ENCODE data around the gene INS. TPM values are rescaled to one million over a fixed set of nuclear protein-coding genes. Genes with fewer than 3 reads are reported as not detected.

The INS gene
- total RNA-seq, 1 experiment from 2014 or later, result not detected

- Histone ChIP-seq H4K8ac (replicated peaks; ENCODE audit: insufficient read length, low read depth, low read length) (no peak overlapping the region), H2BK5ac (ENCODE audit: insufficient read length, low read length) (no peak overlapping the region), H3K79me1 (ENCODE audit: insufficient read depth, low read depth, low read length, poor library complexity, severe bottlenecking) (no peaks in the 10 kb centered on the region), H3K9ac (ENCODE audit: extremely low read depth, insufficient read length, low read length) (no peak overlapping the region), H3K4me1 (ENCODE audit: insufficient read depth, low read length) (no peaks in the 10 kb centered on the region), H3K14ac (ENCODE audit: insufficient read depth, low read length) (no peak overlapping the region), H3K27ac (ENCODE audit: insufficient read length, low read depth, low read length) (no peak overlapping the region), H2BK12ac (ENCODE audit: insufficient read length, low read depth, low read length) (no peak overlapping the region), H3K56ac (ENCODE audit: insufficient read length, low read depth, low read length) (no peak overlapping the region), H4K20me1 (ENCODE audit: control insufficient read depth, insufficient read depth, insufficient read length) (no peaks in the 10 kb centered on the region), H3K23ac (ENCODE audit: insufficient read length, low read depth, low read length) (no peak overlapping the region), H4K5ac (ENCODE audit: insufficient read length, low read depth, low read length) (no peak overlapping the region), H3T11ph (ENCODE audit: low read length) (no peak overlapping the region), H2BK15ac (ENCODE audit: low read depth, low read length) (no peak overlapping the region), H3K18ac (ENCODE audit: insufficient read length, low read depth, low read length) (no peak overlapping the region), H2BK20ac (ENCODE audit: low read depth, low read length, poor library complexity, severe bottlenecking) (no peak overlapping the region), H3K27me3 (ENCODE audit: insufficient read depth, low read length) (no peaks in the 10 kb centered on the region), H3K9me3 (ENCODE audit: control insufficient read depth, low read depth, low read length) (no peaks in the 10 kb centered on the region), H2BK120ac (ENCODE audit: low read depth, low read length, poor library complexity, severe bottlenecking) (no peak overlapping the region), H3K23me2 (ENCODE audit: insufficient read length, low read depth, low read length, poor library complexity, severe bottlenecking) (no peaks in the 10 kb centered on the region), H2AK5ac (ENCODE audit: insufficient read length, low read length) (no peak overlapping the region), H3K79me2 (ENCODE audit: insufficient read depth, low read length) (no peaks in the 10 kb centered on the region), H3K4me2 (ENCODE audit: insufficient read depth, insufficient read length, low read length) (no peak overlapping the region), H2AFZ (ENCODE audit: low read length) (no peak overlapping the region), H3K4ac (ENCODE audit: low read depth, low read length) (no peak overlapping the region), H4K91ac (ENCODE audit: insufficient read length, low read depth, low read length) (no peak overlapping the region)
- no peak overlapping the region; a peak in 1 of 7 replicates for H3K27ac Mint-ChIP-seq
- no peak for TF ChIP-seq CTCF (conservative IDR thresholded peaks at IDR 0.05)
- H3K27me3 Mint-ChIP-seq (ENCODE audit: low read depth), result peaks cover 60% of the 10 kb centered on the region
- no peak for DNase-seq
- peaks cover 22 to 24% of the 10 kb centered on the region in 2 experiments for H3K9me3 Mint-ChIP-seq
- peaks cover 0 to 13% (median 10%) of the 10 kb centered on the region in 3 experiments; a peak in 6 of 7 replicates for H3K36me3 Mint-ChIP-seq (ENCODE audit: insufficient read depth in 1 of 3, low read depth in 3 of 3)
- WGBS (ENCODE audit: extremely low coverage, insufficient read length, low lambda C conversion rate), result no CpG with 5 or more reads among the region's 11 CpGs
- no peak overlapping the region for H3K4me3 Mint-ChIP-seq
- peaks cover 11 to 14% of the 10 kb centered on the region in 2 experiments for H3K4me1 Mint-ChIP-seq
Measured at GRCh38 chr11:2113776-2114175, 47.2 kb downstream of the INS start.

Measured in H9 (cell line).